Measurements from ENCODE around the gene TEAD2.

Gene TEAD2

GRCh38 chr19:49362929-49363267 is 682 bp upstream of the TEAD2 start:
- H3K36me3 ChIP-seq (ENCODE audit: control insufficient read depth, low read length) = no peaks in the 10 kb centered on the region
- H3K27ac ChIP-seq (ENCODE audit: low read depth, low read length) = no peak overlapping the region
- no peaks in the 10 kb centered on the region for H4K20me1 ChIP-seq (ENCODE audit: control insufficient read depth, insufficient read depth, low read depth, low read length)
- H3K27me3 ChIP-seq (ENCODE audit: control insufficient read depth, low read length) = peaks cover 46% of the 10 kb centered on the region
- peak overlapping the region; percentile 56 for H3K4me2 ChIP-seq (ENCODE audit: low read length)
- H3K4me1 ChIP-seq (ENCODE audit: control insufficient read depth, low read length) = peaks cover 32% of the 10 kb centered on the region
- no peaks in the 10 kb centered on the region for H3K9me3 ChIP-seq (ENCODE audit: control insufficient read depth, insufficient read depth, low read length)
- H3K79me2 ChIP-seq (ENCODE audit: control insufficient read depth, low read length) = no peaks in the 10 kb centered on the region
- TF ChIP-seq, protein P1, sequence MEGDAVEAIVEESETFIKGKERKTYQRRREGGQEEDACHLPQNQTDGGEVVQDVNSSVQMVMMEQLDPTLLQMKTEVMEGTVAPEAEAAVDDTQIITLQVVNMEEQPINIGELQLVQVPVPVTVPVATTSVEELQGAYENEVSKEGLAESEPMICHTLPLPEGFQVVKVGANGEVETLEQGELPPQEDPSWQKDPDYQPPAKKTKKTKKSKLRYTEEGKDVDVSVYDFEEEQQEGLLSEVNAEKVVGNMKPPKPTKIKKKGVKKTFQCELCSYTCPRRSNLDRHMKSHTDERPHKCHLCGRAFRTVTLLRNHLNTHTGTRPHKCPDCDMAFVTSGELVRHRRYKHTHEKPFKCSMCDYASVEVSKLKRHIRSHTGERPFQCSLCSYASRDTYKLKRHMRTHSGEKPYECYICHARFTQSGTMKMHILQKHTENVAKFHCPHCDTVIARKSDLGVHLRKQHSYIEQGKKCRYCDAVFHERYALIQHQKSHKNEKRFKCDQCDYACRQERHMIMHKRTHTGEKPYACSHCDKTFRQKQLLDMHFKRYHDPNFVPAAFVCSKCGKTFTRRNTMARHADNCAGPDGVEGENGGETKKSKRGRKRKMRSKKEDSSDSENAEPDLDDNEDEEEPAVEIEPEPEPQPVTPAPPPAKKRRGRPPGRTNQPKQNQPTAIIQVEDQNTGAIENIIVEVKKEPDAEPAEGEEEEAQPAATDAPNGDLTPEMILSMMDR (IDR thresholded peaks at IDR 0.05; ENCODE audit: low read depth, low read length, poor library complexity, severe bottlenecking) = no peak
- no peak for TF ChIP-seq EZH2phosphoT487 (IDR thresholded peaks at IDR 0.05; ENCODE audit: borderline replicate concordance, low read length)
- H3K9me2 ChIP-seq (replicated peaks; ENCODE audit: control insufficient read depth, low read length) = no peaks in the 10 kb centered on the region
- peak overlapping the region; percentile 46 for H3K4me3 ChIP-seq (ENCODE audit: low read length)
- H3F3A ChIP-seq (ENCODE audit: control insufficient read depth, insufficient read depth) = peaks cover 8% of the 10 kb centered on the region

- Histone ChIP-seq H3K9me3 (ENCODE audit: control insufficient read depth, insufficient read depth, low read length) (no peaks in the 10 kb centered on the region), H3K79me2 (ENCODE audit: control insufficient read depth, low read length) (no peaks in the 10 kb centered on the region), H3K4me3 (ENCODE audit: low read length) (peak overlapping the region; percentile 46; the same call in 1 of the 2 replicates), H3K4me1 (ENCODE audit: control insufficient read depth, low read length) (peaks cover 44% of the 10 kb centered on the region), H3K27me3 (ENCODE audit: control insufficient read depth, low read length) (peaks cover 46% of the 10 kb centered on the region), H3F3A (ENCODE audit: control insufficient read depth, insufficient read depth) (peaks cover 8% of the 10 kb centered on the region), H3K27ac (ENCODE audit: low read depth, low read length) (no peak overlapping the region), H3K36me3 (ENCODE audit: control insufficient read depth, low read length) (no peaks in the 10 kb centered on the region), H3K9me2 (replicated peaks; ENCODE audit: control insufficient read depth, low read length) (no peaks in the 10 kb centered on the region), H4K20me1 (ENCODE audit: control insufficient read depth, insufficient read depth, low read depth, low read length) (no peaks in the 10 kb centered on the region), H3K4me2 (ENCODE audit: low read length) (peak overlapping the region; percentile 56)
- TF ChIP-seq, protein P1 (IDR thresholded peaks at IDR 0.05; ENCODE audit: low read depth, low read length, poor library complexity, severe bottlenecking) = no peak
- no peak for TF ChIP-seq EZH2phosphoT487 (IDR thresholded peaks at IDR 0.05; ENCODE audit: borderline replicate concordance, low read length)
Observed at GRCh38 chr19:49361438-49362047, 673 bp downstream of the TEAD2 start.

DNA sequence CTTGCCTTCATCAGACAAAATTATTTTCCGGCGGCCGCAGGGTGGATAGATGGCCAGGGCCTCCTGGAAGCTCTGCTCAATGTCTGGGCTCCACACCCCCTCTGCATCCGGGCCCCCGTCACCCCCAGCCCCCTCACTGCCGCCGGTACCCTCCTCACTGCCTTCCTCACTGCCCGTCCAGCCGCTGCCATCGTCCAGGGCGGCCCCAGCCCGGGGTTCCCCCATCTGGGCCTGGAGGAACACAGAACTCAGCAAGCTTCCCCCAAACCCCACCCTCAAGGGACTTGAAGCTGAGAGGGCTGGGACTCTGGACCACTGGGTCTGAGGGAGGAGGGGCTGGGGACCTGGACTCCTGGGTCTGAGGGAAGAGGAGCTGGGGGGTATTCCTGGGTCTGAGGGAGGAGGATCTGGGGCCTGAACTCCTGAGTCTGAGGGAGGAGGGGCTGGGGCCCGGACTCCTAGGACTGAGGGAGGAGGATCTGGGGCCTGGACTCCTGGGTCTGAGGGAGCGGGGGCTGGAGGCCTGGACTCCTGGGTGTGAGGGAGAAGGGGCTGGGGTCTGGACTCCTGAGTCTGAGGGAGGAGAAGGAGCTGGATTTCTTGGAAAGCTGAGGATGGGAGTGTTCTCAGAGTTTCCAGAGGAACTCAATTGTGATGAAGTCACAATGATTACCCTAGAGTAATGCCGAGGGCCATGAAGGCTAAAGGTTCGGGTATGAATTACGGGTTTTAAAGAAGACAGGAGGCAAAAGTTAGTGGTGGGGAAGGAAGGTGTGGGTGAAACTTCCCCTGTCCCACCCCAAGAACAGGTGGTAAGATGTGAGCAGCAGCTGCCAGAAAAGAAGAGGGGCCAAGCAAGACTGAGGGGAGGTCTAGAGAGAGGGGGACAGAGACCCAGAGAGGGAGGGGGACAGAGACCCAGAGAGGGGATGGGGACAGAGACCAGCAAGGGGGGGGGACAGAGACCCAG is 2.1 kb downstream of the TEAD2 start:
- Histone ChIP-seq H3K27ac (ENCODE audit: low read depth, low read length) (no peak overlapping the region), H3K4me3 (ENCODE audit: low read length) (no peak overlapping the region), H3F3A (ENCODE audit: control insufficient read depth, insufficient read depth) (peaks cover 8% of the 10 kb centered on the region), H3K4me1 (ENCODE audit: control insufficient read depth, low read length) (peaks cover 58% of the 10 kb centered on the region), H3K79me2 (ENCODE audit: control insufficient read depth, low read length) (no peaks in the 10 kb centered on the region), H4K20me1 (ENCODE audit: control insufficient read depth, insufficient read depth, low read depth, low read length) (no peaks in the 10 kb centered on the region), H3K4me2 (ENCODE audit: low read length) (no peak overlapping the region), H3K36me3 (ENCODE audit: control insufficient read depth, low read length) (no peaks in the 10 kb centered on the region), H3K27me3 (ENCODE audit: control insufficient read depth, low read length) (peaks cover 46% of the 10 kb centered on the region), H3K9me3 (ENCODE audit: control insufficient read depth, insufficient read depth, low read length) (no peaks in the 10 kb centered on the region), H3K9me2 (replicated peaks; ENCODE audit: control insufficient read depth, low read length) (no peaks in the 10 kb centered on the region)
- TF ChIP-seq EZH2phosphoT487 (IDR thresholded peaks at IDR 0.05; ENCODE audit: borderline replicate concordance, low read length) = no peak
- TF ChIP-seq, protein P1 (IDR thresholded peaks at IDR 0.05; ENCODE audit: low read depth, low read length, poor library complexity, severe bottlenecking) = no peak

Measured in DOHH2 (cell line).